ENCODE measurements around the gene TRA2A. TPM values are rescaled to one million over a fixed set of nuclear protein-coding genes. Genes with fewer than 3 reads are reported as not detected.

TRA2A gene
- total and polyA plus RNA-seq, 9 of the 15 experiments (the other 6 are each of a cell fraction or from before 2014, with no cell fraction given) = 22.7 to 210 (median 73.9) TPM

- TF ChIP-seq PREB (CRISPR knock-in tag; IDR thresholded peaks at IDR 0.05) = no peak
- no peak for TF ChIP-seq DEAF1 (CRISPR knock-in tag; IDR thresholded peaks at IDR 0.05)
- TF ChIP-seq ZNF324 (CRISPR knock-in tag; IDR thresholded peaks at IDR 0.05) = no peak
- peak; percentile 36 for TF ChIP-seq RBM22 (IDR thresholded peaks at IDR 0.05; ENCODE audit: low read depth, low read length, poor library complexity, severe bottlenecking)
- TF ChIP-seq ZNF830 (CRISPR knock-in tag; IDR thresholded peaks at IDR 0.05) = no peak
- peak; percentile 100 for TF ChIP-seq ZBTB7A (IDR thresholded peaks at IDR 0.05; ENCODE audit: borderline replicate concordance, control insufficient read depth, low read depth, low read length)
- 0 out of 2 replicates have a peak, but pooled peaks have one; percentile 55 for TF ChIP-seq RB1 (IDR thresholded peaks at IDR 0.05; ENCODE audit: low read depth)
- 0 out of 4 replicates have a peak, but pooled peaks of 1 of the 2 experiments have one; percentile 20 for TF ChIP-seq TBL1XR1 (IDR thresholded peaks at IDR 0.05; ENCODE audit: low read length in 2 of 2)
- TF ChIP-seq ARNT (IDR thresholded peaks at IDR 0.05) = no peak
- TF ChIP-seq MBD2 (IDR thresholded peaks at IDR 0.05; ENCODE audit: borderline replicate concordance, low read depth) = 0 out of 2 replicates have a peak, but pooled peaks have one; percentile 35
- TF ChIP-seq MAFF (IDR thresholded peaks at IDR 0.05; ENCODE audit: low read length) = no peak
- TF ChIP-seq HNRNPL (IDR thresholded peaks at IDR 0.05; ENCODE audit: low read depth, low read length) = peak; percentile 98
- no peak for TF ChIP-seq TFAM (CRISPR knock-in tag; conservative IDR thresholded peaks at IDR 0.05)
- no peak for TF ChIP-seq ZNF134 (CRISPR knock-in tag; conservative IDR thresholded peaks at IDR 0.05)
- TF ChIP-seq TAF1 (IDR thresholded peaks at IDR 0.05; ENCODE audit: control insufficient read depth, extremely low read depth, insufficient read depth, low read length, severe bottlenecking) = peak; percentile 71
- no peak for TF ChIP-seq DPF2 (IDR thresholded peaks at IDR 0.05)
- TF ChIP-seq SMAD3 (CRISPR knock-in tag; conservative IDR thresholded peaks at IDR 0.05) = no peak
- no peak for TF ChIP-seq ZNF717 (CRISPR knock-in tag; IDR thresholded peaks at IDR 0.05)
- TF ChIP-seq, protein P1, sequence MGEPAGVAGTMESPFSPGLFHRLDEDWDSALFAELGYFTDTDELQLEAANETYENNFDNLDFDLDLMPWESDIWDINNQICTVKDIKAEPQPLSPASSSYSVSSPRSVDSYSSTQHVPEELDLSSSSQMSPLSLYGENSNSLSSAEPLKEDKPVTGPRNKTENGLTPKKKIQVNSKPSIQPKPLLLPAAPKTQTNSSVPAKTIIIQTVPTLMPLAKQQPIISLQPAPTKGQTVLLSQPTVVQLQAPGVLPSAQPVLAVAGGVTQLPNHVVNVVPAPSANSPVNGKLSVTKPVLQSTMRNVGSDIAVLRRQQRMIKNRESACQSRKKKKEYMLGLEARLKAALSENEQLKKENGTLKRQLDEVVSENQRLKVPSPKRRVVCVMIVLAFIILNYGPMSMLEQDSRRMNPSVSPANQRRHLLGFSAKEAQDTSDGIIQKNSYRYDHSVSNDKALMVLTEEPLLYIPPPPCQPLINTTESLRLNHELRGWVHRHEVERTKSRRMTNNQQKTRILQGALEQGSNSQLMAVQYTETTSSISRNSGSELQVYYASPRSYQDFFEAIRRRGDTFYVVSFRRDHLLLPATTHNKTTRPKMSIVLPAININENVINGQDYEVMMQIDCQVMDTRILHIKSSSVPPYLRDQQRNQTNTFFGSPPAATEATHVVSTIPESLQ (CRISPR knock-in tag; IDR thresholded peaks at IDR 0.05) = no peak
- TF ChIP-seq, protein P2, sequence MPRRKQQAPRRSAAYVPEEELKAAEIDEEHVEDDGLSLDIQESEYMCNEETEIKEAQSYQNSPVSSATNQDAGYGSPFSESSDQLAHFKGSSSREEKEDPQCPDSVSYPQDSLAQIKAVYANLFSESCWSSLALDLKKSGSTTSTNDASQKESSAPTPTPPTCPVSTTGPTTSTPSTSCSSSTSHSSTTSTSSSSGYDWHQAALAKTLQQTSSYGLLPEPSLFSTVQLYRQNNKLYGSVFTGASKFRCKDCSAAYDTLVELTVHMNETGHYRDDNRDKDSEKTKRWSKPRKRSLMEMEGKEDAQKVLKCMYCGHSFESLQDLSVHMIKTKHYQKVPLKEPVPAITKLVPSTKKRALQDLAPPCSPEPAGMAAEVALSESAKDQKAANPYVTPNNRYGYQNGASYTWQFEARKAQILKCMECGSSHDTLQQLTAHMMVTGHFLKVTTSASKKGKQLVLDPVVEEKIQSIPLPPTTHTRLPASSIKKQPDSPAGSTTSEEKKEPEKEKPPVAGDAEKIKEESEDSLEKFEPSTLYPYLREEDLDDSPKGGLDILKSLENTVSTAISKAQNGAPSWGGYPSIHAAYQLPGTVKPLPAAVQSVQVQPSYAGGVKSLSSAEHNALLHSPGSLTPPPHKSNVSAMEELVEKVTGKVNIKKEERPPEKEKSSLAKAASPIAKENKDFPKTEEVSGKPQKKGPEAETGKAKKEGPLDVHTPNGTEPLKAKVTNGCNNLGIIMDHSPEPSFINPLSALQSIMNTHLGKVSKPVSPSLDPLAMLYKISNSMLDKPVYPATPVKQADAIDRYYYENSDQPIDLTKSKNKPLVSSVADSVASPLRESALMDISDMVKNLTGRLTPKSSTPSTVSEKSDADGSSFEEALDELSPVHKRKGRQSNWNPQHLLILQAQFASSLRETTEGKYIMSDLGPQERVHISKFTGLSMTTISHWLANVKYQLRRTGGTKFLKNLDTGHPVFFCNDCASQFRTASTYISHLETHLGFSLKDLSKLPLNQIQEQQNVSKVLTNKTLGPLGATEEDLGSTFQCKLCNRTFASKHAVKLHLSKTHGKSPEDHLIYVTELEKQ (CRISPR knock-in tag; IDR thresholded peaks at IDR 0.05) = no peak
Measured at GRCh38 chr7:23471106-23471859, 60.5 kb downstream of the TRA2A start (continued).

Data from K562 (cell line).